Activated CD4-positive, CD25-positive, alpha-beta regulatory T cell treated with anti-CD3 and anti-CD28 coated beads, Interleukin-2, amount 50 U/mL, for 72 hours (primary cell): ENCODE measurements around the gene LIME1.
A peak's percentile ranks its signal among the peaks of the same experiment; 100 is the strongest.

Source experiments
- DNase-seq: peaks from one replicate; pipeline ENCODE4 v3.0.0; 2021

Gene LIME1

GRCh38 chr20:63697357-63697867 lies 39.1 kb upstream of the LIME1 start:
- DNase-seq, result peak; percentile 34

- DNase-seq, result no peak
Measured at GRCh38 chr20:63697868-63698545, 38.5 kb upstream of the LIME1 start.

GRCh38 chr20:63698739-63699465 lies 37.6 kb upstream of the LIME1 start:
- DNase-seq, result peak; percentile 40

- peak; percentile 34 for DNase-seq
Measured at GRCh38 chr20:63699466-63700198, 36.8 kb upstream of the LIME1 start.

GRCh38 chr20:63700199-63701050 lies 36.0 kb upstream of the LIME1 start:
- DNase-seq, result peak; percentile 30

- no peak for DNase-seq
Measured at GRCh38 chr20:63701051-63701328, 35.5 kb upstream of the LIME1 start.

- DNase-seq, result peak; percentile 31
Measured at GRCh38 chr20:63701329-63702035, 35.0 kb upstream of the LIME1 start.

GRCh38 chr20:63702036-63702665 lies 34.3 kb upstream of the LIME1 start:
- no peak for DNase-seq

- no peak for DNase-seq
Measured at GRCh38 chr20:63702751-63703470, 33.6 kb upstream of the LIME1 start.

GRCh38 chr20:63703471-63703975 lies 32.9 kb upstream of the LIME1 start:
- peak; percentile 29 for DNase-seq

- no peak for DNase-seq
Measured at GRCh38 chr20:63703976-63704748, 32.3 kb upstream of the LIME1 start.

- DNase-seq, result peak; percentile 29
Measured at GRCh38 chr20:63704749-63705117, 31.7 kb upstream of the LIME1 start.

GRCh38 chr20:63705232-63706026 lies 31.0 kb upstream of the LIME1 start:
- DNase-seq, result no peak

GRCh38 chr20:63706027-63706695 lies 30.3 kb upstream of the LIME1 start:
- DNase-seq, result no peak

GRCh38 chr20:63706852-63707557 lies 29.5 kb upstream of the LIME1 start:
- peak; percentile 62 for DNase-seq

- DNase-seq, result peak; percentile 89
Measured at GRCh38 chr20:63707558-63708300, 28.7 kb upstream of the LIME1 start, which contains the start of the genes ARFRP1 and ZGPAT. TSS of gene ARFRP1 (minus strand) at chr20:63707976. CDS start at chr20:63707091, 885 bp downstream. TSS of gene ZGPAT (plus strand) at chr20:63708039. CDS start at chr20:63708581, 542 bp downstream.
